NCI-H1417 treated with DMSO at 0.1 percent for 48 hours (cell line): Measurements from ENCODE around the gene LIMS3.
"Not testable (repeated sequence)": the region's sequence is repeated elsewhere in the genome, so short reads cannot be mapped to it uniquely, and the experiment has no call there.

Experiments used
- DNase-seq: peaks from one replicate; lab custom pipeline; 2025; lab: John Stamatoyannopoulos, UW

The LIMS3 gene

GRCh38 chr2:109898462-109899336 is at the start of gene LIMS3:
TSS of gene LIMS3 (plus strand) at chr2:109898688. CDS start at chr2:109898729, 41 bp downstream.
- not testable (repeated sequence) for DNase-seq

GRCh38 chr2:109871129-109871751 is 27.2 kb upstream of the LIMS3 start:
- not testable (repeated sequence) for DNase-seq

GRCh38 chr2:109876625-109877024 is 21.9 kb upstream of the LIMS3 start:
- not testable (repeated sequence) for DNase-seq

- DNase-seq, result not testable (repeated sequence)
Measured at GRCh38 chr2:109882112-109882511, 16.4 kb upstream of the LIMS3 start.

GRCh38 chr2:109888414-109888813 is 10.1 kb upstream of the LIMS3 start:
- not testable (repeated sequence) for DNase-seq

- DNase-seq, result not testable (repeated sequence)
Measured at GRCh38 chr2:109889909-109890308, 8.6 kb upstream of the LIMS3 start.

GRCh38 chr2:109891024-109891423 is 7.5 kb upstream of the LIMS3 start:
- not testable (repeated sequence) for DNase-seq

- DNase-seq, result not testable (repeated sequence)
Measured at GRCh38 chr2:109893736-109894135, 4.8 kb upstream of the LIMS3 start.

- not testable (repeated sequence) for DNase-seq
Measured at GRCh38 chr2:109894141-109894540, 4.3 kb upstream of the LIMS3 start.

- not testable (repeated sequence) for DNase-seq
Measured at GRCh38 chr2:109895090-109895869, 3.2 kb upstream of the LIMS3 start.

GRCh38 chr2:109896212-109896611 is 2.3 kb upstream of the LIMS3 start:
- DNase-seq, result not testable (repeated sequence)

GRCh38 chr2:109897769-109898461 is 573 bp upstream of the LIMS3 start:
- DNase-seq, result not testable (repeated sequence)

GRCh38 chr2:109905796-109906195 is 7.3 kb downstream of the LIMS3 start:
- DNase-seq, result not testable (repeated sequence)

- DNase-seq, result not testable (repeated sequence)
Measured at GRCh38 chr2:109908626-109909025, 10.1 kb downstream of the LIMS3 start.

GRCh38 chr2:109910789-109911188 is 12.3 kb downstream of the LIMS3 start:
- not testable (repeated sequence) for DNase-seq

- DNase-seq, result not testable (repeated sequence)
Measured at GRCh38 chr2:109913911-109914310, 15.4 kb downstream of the LIMS3 start.

- not testable (repeated sequence) for DNase-seq
Measured at GRCh38 chr2:109914552-109914951, 16.1 kb downstream of the LIMS3 start.

- DNase-seq, result not testable (repeated sequence)
Measured at GRCh38 chr2:109915830-109916229, 17.3 kb downstream of the LIMS3 start.

- not testable (repeated sequence) for DNase-seq
Measured at GRCh38 chr2:109920162-109920561, 21.7 kb downstream of the LIMS3 start.

GRCh38 chr2:109921543-109922384 is 23.3 kb downstream of the LIMS3 start:
- not testable (repeated sequence) for DNase-seq

GRCh38 chr2:109924481-109924880 is 26.0 kb downstream of the LIMS3 start:
- not testable (repeated sequence) for DNase-seq
